Mesothelial cell of epicardium (in vitro differentiated cells): ENCODE results near the gene EIF3J. TPM values are rescaled to one million over a fixed set of nuclear protein-coding genes. Genes with fewer than 3 reads are reported as not detected.

Experiments used
- DNase-seq, 2 experiments: peaks; one replicate each; pipeline ENCODE4 v3.0.0; 2021; ENCODE audit warnings: low spot score in 2 of 2; ENCODE audit not compliant: unreplicated experiment in 2 of 2
- H3K27ac Mint-ChIP-seq: 2 replicates; pipeline ENCODE4 v1.8.0; 2021; ENCODE audit warnings: mixed read lengths
- H3K27me3 Mint-ChIP-seq: 2 replicates; pipeline ENCODE4 v1.8.0; 2021; ENCODE audit warnings: low read depth, mixed read lengths
- H3K36me3 Mint-ChIP-seq: 2 replicates; pipeline ENCODE4 v1.8.0; 2021; ENCODE audit warnings: mixed read lengths
- H3K4me1 Mint-ChIP-seq: 2 replicates; pipeline ENCODE4 v1.8.0; 2021; ENCODE audit warnings: mixed read lengths
- H3K4me3 Mint-ChIP-seq: 2 replicates; pipeline ENCODE4 v1.8.0; 2021; ENCODE audit warnings: mild to moderate bottlenecking, moderate library complexity, mixed read lengths
- H3K9me3 Mint-ChIP-seq: 2 replicates; pipeline ENCODE4 v1.8.0; 2021; ENCODE audit warnings: mixed read lengths
- total RNA-seq: library from RNA; stranded (reverse); gene quantifications from 3 replicates; pipeline ENCODE4 v1.2.1, GENCODE V29; 2021
- TF ChIP-seq, protein P1 (sequence below): fragments of 200-600 bp; sonication (generic); IDR thresholded peaks from one replicate; pipeline ENCODE4 v1.5.0; 2021; ENCODE audit warnings: antibody characterized with exemption; ENCODE audit not compliant: unreplicated experiment

EIF3J gene
- total RNA-seq, 1 donor from 2014 or later: 75.7 TPM

DNA sequence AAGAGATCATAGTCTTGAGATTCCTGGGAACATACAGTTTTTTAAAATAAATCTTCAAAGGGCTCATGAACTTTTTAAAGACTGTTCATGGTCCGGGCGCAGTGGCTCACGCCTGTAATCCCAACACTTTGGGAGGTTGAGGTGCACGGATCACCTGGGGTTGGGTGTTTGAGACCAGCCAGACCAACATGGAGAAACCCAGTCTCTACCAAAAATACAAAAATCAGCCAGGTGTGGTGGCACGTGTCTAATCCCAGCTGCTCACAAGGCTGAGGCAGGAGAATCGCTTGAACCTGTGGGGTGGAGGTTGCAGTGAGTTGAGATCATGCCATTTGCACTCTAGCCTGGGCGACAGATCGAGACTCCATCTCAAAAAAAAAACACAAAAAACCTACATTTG, 41.4 kb upstream of the EIF3J start:
- Mint-ChIP-seq H3K36me3 (peaks cover 21% of the 10 kb centered on the region), H3K4me1 (no peaks in the 10 kb centered on the region), H3K4me3 (no peak overlapping the region), H3K9me3 (no peaks in the 10 kb centered on the region), H3K27ac (no peak overlapping the region), H3K27me3 (no peaks in the 10 kb centered on the region)
- DNase-seq: no peak
- TF ChIP-seq, protein P1, sequence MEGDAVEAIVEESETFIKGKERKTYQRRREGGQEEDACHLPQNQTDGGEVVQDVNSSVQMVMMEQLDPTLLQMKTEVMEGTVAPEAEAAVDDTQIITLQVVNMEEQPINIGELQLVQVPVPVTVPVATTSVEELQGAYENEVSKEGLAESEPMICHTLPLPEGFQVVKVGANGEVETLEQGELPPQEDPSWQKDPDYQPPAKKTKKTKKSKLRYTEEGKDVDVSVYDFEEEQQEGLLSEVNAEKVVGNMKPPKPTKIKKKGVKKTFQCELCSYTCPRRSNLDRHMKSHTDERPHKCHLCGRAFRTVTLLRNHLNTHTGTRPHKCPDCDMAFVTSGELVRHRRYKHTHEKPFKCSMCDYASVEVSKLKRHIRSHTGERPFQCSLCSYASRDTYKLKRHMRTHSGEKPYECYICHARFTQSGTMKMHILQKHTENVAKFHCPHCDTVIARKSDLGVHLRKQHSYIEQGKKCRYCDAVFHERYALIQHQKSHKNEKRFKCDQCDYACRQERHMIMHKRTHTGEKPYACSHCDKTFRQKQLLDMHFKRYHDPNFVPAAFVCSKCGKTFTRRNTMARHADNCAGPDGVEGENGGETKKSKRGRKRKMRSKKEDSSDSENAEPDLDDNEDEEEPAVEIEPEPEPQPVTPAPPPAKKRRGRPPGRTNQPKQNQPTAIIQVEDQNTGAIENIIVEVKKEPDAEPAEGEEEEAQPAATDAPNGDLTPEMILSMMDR: no peak

DNA sequence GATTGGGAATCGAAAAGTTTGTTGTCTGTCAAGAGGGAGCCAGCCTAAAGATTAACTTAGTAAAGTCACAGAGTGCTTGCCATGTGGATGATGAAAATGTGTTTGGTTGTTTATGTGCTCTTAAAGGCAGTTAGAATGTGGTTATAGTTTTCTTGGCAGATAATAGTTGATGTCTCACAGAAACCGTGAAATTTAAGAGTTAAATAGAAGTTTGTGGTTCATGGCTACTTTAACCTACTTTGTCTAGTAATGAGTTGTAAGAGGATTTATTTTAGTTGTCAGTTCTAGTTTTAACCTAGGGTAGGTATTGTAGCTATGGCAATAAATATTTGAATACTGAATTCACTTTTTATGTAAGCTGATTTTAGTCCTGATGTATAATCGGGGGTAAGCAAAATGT, 36.4 kb upstream of the EIF3J start:
- Mint-ChIP-seq H3K4me1 (no peaks in the 10 kb centered on the region), H3K27me3 (no peaks in the 10 kb centered on the region), H3K27ac (peak overlapping the region; percentile 50), H3K36me3 (peaks cover 22% of the 10 kb centered on the region), H3K9me3 (no peaks in the 10 kb centered on the region), H3K4me3 (no peak overlapping the region)
- TF ChIP-seq, protein P1: no peak
- DNase-seq: no peak

DNA sequence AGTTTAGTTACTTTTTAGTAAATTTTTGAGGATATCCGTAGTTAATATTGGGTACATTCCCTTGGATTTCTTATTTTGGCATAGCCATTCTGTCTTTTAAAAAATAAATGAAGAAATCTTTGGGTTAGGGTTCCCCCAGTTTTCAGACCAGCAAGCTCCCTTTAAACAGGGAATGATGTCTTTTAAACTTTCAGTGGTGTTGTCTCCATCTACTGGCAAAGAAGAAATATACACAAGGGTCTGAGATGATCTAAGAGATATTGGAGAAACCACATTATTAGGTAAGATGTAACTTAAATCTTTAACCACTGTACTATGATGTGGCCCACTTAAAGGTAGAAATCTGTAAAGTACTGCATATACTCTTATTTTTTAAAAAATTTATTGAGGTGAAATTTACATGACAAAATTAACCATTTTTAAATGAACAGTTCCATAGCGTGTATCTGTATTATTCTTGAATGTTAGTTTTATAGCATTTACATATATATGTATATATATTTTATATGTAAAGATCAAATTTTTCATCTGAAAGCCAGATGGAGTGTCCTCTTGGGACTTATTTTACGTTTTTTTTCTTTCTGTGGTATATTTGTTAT, 35.1 kb upstream of the EIF3J start:
- no peak overlapping the region for H3K27ac Mint-ChIP-seq
- H3K4me1 Mint-ChIP-seq: no peaks in the 10 kb centered on the region
- TF ChIP-seq, protein P1: peak; percentile 55
- H3K4me3 Mint-ChIP-seq: no peak overlapping the region
- H3K27me3 Mint-ChIP-seq: no peaks in the 10 kb centered on the region
- no peaks in the 10 kb centered on the region for H3K9me3 Mint-ChIP-seq
- H3K36me3 Mint-ChIP-seq: peaks cover 18% of the 10 kb centered on the region
- DNase-seq: no peak

GRCh38 chr15:44516436-44516835, 20.5 kb upstream of the EIF3J start:
- TF ChIP-seq, protein P1: no peak
- Mint-ChIP-seq H3K4me1 (no peaks in the 10 kb centered on the region), H3K4me3 (no peak overlapping the region), H3K27ac (no peak overlapping the region), H3K9me3 (no peaks in the 10 kb centered on the region), H3K27me3 (no peaks in the 10 kb centered on the region), H3K36me3 (peaks cover 20% of the 10 kb centered on the region)
- DNase-seq: no peak

- Mint-ChIP-seq H3K27ac (no peak overlapping the region), H3K4me3 (no peak overlapping the region), H3K27me3 (no peaks in the 10 kb centered on the region), H3K9me3 (no peaks in the 10 kb centered on the region), H3K4me1 (no peaks in the 10 kb centered on the region), H3K36me3 (peaks cover 29% of the 10 kb centered on the region)
- no peak for DNase-seq
- TF ChIP-seq, protein P1: no peak
These were observed 17.4 kb upstream of the EIF3J start for GRCh38 chr15:44519537-44519936.

- H3K4me1 Mint-ChIP-seq: no peaks in the 10 kb centered on the region
- H3K27me3 Mint-ChIP-seq: no peaks in the 10 kb centered on the region
- no peak overlapping the region for H3K4me3 Mint-ChIP-seq
- TF ChIP-seq, protein P1: no peak
- H3K9me3 Mint-ChIP-seq: no peaks in the 10 kb centered on the region
- DNase-seq: no peak
- no peak overlapping the region for H3K27ac Mint-ChIP-seq
- peaks cover 16% of the 10 kb centered on the region for H3K36me3 Mint-ChIP-seq
These were observed 11.9 kb upstream of the EIF3J start for GRCh38 chr15:44525018-44525417.
